Tibial nerve (tissue), 4 donors: ENCODE measurements around the gene LHX1. TPM values are rescaled to one million over a fixed set of nuclear protein-coding genes. Genes with fewer than 3 reads are reported as not detected.

Experiments
- DNase-seq, 2 donors: peaks; one replicate each; pipeline ENCODE4 v3.0.0-alpha.2; 2019; ENCODE audit warnings: low spot score in 2 of 2
- H3K27ac ChIP-seq, 4 donors: fragments of 200-600 bp; sonication (generic) in 3 of 4; one replicate each; pipeline ENCODE4 v1.5.1; 2017 to 2019; ENCODE audit warnings: mild to moderate bottlenecking in 1 of 4
- H3K27me3 ChIP-seq, 2 donors: fragments of 200-600 bp; sonication (generic) in 1 of 2; one replicate each; pipeline versions ENCODE4 v1.5.1 to v1.6.0; 2017 to 2019
- H3K36me3 ChIP-seq, 3 donors: fragments of 200-600 bp; sonication (generic); one replicate each; pipeline ENCODE4 v1.5.1; 2018 to 2019
- H3K4me1 ChIP-seq, 4 donors: fragments of 200-600 bp; sonication (generic) in 3 of 4; one replicate each; pipeline ENCODE4 v1.5.1; 2017 to 2019
- H3K4me3 ChIP-seq, 4 donors: fragments of 200-600 bp; sonication (generic) in 3 of 4; one replicate each; pipeline ENCODE4 v1.5.1; 2017 to 2019; ENCODE audit warnings: mild to moderate bottlenecking in 1 of 4, moderate library complexity in 1 of 4
- H3K9me3 ChIP-seq, 4 donors: fragments of 200-600 bp; sonication (generic) in 3 of 4; one replicate each; pipeline ENCODE4 v1.5.1; 2017 to 2019
- CTCF ChIP-seq, 5 experiments: fragments of 200-600 bp in 3 of 5; fragments of 450-650 bp in 2 of 5; sonication (generic) in 3 of 5; IDR thresholded peaks; one replicate each; pipeline ENCODE4 v1.5.1; 2016 to 2019; ENCODE audit warnings: antibody characterized with exemption in 5 of 5, mild to moderate bottlenecking in 3 of 5, moderate library complexity in 2 of 5
- EP300 ChIP-seq, 2 donors: sonication (generic); formaldehyde crosslinking; IDR thresholded peaks; one replicate each; pipeline ENCODE4 v1.6.1; 2017; ENCODE audit warnings: antibody characterized with exemption in 2 of 2, mild to moderate bottlenecking in 1 of 2
- POLR2A ChIP-seq, 2 donors: fragments of 450-650 bp; IDR thresholded peaks; one replicate each; pipeline ENCODE4 v1.6.1; 2017; ENCODE audit warnings: antibody characterized with exemption in 2 of 2, mild to moderate bottlenecking in 2 of 2, moderate library complexity in 2 of 2
- WGBS, 2 donors: methylation state at CpG; one replicate each; pipeline ENCODE4 v1.1.5; 2018; 5-methylcytosine and 5-hydroxymethylcytosine counted together
- total RNA-seq, 4 donors: library from RNA; depleted of rRNA; stranded (reverse); fragments of >200 nt; gene quantifications; one replicate each; pipeline ENCODE4 v1.1.0, GENCODE V29; 2016

The LHX1 gene
- total RNA-seq, 4 donors from 2014 or later: not detected

GRCh38 chr17:36942631-36943125 is 5.4 kb downstream of the LHX1 start:
- TF ChIP-seq EP300 (IDR thresholded peaks at IDR 0.05) (no peak), POLR2A (IDR thresholded peaks at IDR 0.05) (no peak), CTCF (IDR thresholded peaks at IDR 0.05) (no peak)
- Histone ChIP-seq H3K36me3 (no peaks in the 10 kb centered on the region), H3K4me3 (peak overlapping the region in 1 of 4 donors; percentile 16), H3K9me3 (no peaks in the 10 kb centered on the region), H3K4me1 (peaks cover 0 to 49% (median 16%) of the 10 kb centered on the region in 4 donors), H3K27me3 (peaks cover 4 to 100% of the 10 kb centered on the region in 2 donors), H3K27ac (no peak overlapping the region)
- WGBS, 2 donors: 4 to 5% methylated on average over 21 to 58 of the region's 59 CpGs
- no peak for DNase-seq

GRCh38 chr17:36943250-36944191 is 6.2 kb downstream of the LHX1 start:
- Histone ChIP-seq H3K4me3 (no peak overlapping the region), H3K27me3 (peaks cover 4 to 93% of the 10 kb centered on the region in 2 donors), H3K9me3 (no peaks in the 10 kb centered on the region), H3K27ac (no peak overlapping the region), H3K36me3 (no peaks in the 10 kb centered on the region), H3K4me1 (peaks cover 0 to 48% (median 11%) of the 10 kb centered on the region in 4 donors)
- DNase-seq: no peak
- TF ChIP-seq EP300 (IDR thresholded peaks at IDR 0.05) (peak in 1 of 2 donors; percentile 62), CTCF (IDR thresholded peaks at IDR 0.05) (no peak), POLR2A (IDR thresholded peaks at IDR 0.05) (no peak)
- 11% methylated on average over 44 of the region's 44 CpGs for WGBS, 2 donors

GRCh38 chr17:36944553-36944952 is 7.3 kb downstream of the LHX1 start:
- H3K36me3 ChIP-seq: no peaks in the 10 kb centered on the region
- TF ChIP-seq CTCF (IDR thresholded peaks at IDR 0.05) (no peak), POLR2A (IDR thresholded peaks at IDR 0.05) (no peak), EP300 (IDR thresholded peaks at IDR 0.05) (no peak)
- H3K9me3 ChIP-seq: no peaks in the 10 kb centered on the region
- peaks cover 4 to 83% of the 10 kb centered on the region in 2 donors for H3K27me3 ChIP-seq
- H3K4me1 ChIP-seq: peaks cover 0 to 39% (median 9%) of the 10 kb centered on the region in 4 donors
- WGBS, 2 donors: 3 to 7% methylated on average over 1 of the region's 1 CpG
- H3K4me3 ChIP-seq: no peak overlapping the region
- no peak for DNase-seq
- no peak overlapping the region for H3K27ac ChIP-seq

GRCh38 chr17:36945140-36945539 is 7.9 kb downstream of the LHX1 start:
- H3K36me3 ChIP-seq: no peaks in the 10 kb centered on the region
- TF ChIP-seq POLR2A (IDR thresholded peaks at IDR 0.05) (no peak), CTCF (IDR thresholded peaks at IDR 0.05) (no peak), EP300 (IDR thresholded peaks at IDR 0.05) (no peak)
- no peak overlapping the region for H3K27ac ChIP-seq
- no peak for DNase-seq
- peaks cover 4 to 77% of the 10 kb centered on the region in 2 donors for H3K27me3 ChIP-seq
- H3K9me3 ChIP-seq: no peaks in the 10 kb centered on the region
- peaks cover 0 to 40% (median 14%) of the 10 kb centered on the region in 4 donors for H3K4me1 ChIP-seq
- no peak overlapping the region for H3K4me3 ChIP-seq
- 20 to 33% methylated on average over 1 of the region's 1 CpG for WGBS, 2 donors
